ENCODE measurements around the gene PMM2.

The PMM2 gene

DNA sequence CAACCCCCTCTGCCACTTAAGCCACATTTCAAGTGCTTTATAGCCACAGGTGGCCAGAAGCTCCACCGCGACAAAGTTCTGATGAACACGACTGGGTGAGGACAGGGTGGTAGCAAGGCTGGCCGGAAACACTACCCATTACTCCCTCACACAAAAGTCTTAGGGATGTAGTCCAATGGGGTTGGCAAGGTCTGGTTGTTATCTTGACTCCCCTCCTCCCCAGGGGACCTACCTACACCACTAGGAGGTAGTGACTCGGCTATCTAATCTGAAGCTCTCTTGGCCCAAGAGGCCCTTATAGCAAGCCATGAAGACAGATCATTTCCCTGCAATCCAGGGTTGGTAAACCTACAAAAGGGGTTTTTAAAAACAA is 92.9 kb downstream of the PMM2 start:
- no peak for DNase-seq

DNA sequence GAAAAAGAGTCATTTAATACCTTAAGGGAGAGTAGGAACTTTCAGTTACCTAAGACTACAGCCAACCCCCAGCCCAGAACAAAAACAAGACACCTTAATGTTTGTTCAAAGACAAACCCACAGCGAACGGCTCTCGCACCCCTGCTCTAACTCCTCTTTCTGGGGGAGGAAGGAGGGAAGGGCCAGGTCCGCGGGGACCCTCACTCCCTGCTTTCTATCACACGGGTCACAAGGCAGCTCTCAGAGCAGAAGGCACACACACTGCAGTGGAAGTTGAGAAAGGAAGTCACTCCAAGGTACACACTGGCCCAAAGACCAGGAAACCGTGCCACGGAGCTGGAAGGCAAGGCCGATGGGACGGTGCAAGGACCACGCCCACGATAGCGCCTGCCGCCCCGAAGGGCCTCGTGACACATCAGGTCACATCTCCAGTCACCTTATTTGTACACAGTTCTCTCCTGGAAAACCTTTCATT is 94.5 kb downstream of the PMM2 start:
- no peak for DNase-seq

DNA sequence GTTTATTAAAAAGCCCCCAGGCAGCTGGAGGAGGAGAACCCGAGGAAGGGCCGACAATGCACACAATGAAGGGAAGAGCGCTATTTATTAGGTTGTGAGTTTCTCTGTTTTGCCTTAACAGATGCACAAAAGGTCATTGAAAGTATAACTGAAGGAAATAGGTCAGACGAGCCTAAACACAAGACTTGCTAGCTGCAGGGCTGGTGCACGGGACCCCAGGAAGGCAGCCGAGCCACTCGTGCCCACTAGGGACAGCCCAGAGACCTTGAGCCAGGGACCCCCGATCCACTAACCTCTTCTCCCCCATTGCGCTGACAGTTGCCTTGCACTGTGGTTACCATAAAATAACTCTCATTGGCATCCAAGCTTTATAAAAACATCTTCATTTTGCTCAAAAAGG is 95.8 kb downstream of the PMM2 start:
- no peak for DNase-seq

DNA sequence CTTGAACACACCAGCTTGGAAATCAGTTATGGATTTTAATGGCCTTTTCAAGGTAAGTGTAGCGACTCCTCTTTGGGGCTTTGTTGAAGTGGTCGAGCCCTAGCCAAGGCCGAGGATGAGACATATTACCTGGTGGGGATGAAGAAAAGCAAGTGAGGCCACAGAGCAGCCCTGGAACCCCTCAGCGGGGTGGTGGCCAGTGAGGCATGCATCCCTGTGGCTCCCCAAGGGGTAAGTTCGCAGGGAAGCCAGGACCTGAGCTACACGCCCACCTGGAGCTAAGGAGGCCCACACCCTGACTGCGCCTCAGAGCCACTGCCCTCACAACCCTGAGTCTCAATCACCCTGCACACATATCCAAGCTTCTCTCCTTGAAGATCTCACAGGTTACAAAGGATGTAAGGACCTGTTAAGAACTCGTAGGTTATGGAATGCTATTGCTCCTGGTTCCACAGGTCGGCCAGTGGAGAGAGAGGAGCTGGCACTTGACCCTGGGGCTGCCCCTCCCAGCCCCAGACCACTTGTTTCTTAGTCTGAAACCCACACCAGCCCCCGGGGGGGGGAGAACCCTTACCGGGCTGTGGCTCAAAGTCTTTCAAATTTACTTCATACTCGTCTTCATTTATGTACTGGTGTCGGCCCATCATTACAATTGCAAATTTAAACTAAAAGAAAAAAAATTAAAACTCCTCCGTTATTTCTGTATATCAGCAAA is 96.5 kb downstream of the PMM2 start:
- DNase-seq, result no peak

DNA sequence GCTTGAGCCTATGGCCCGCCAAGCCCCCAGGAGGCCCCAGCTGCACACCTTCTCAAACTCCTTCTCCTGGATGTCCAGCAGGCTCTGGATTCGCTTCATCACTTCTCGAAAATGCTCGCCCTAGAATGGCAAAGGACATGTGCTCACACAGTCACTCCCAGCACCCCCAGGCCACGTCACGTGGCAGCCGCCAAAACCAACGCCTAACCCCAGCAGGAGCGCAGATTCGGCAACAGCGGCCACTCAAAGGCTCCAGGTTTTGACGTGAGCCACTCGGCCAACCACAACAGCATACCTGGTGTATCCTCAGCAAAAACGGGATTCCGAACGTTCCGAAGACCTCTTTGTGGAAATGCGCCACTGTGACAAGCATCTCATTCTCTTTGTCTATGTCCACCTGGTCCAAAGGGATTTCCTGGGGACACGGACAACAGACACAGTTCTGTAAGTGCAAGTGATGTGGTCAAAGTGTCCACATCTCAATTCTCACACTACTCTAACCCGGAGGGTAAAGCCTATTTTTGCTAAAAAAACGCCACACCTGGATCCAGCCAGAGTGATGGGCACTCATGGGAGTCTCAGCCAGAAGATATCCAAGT is 97.2 kb downstream of the PMM2 start:
- no peak for DNase-seq

DNA sequence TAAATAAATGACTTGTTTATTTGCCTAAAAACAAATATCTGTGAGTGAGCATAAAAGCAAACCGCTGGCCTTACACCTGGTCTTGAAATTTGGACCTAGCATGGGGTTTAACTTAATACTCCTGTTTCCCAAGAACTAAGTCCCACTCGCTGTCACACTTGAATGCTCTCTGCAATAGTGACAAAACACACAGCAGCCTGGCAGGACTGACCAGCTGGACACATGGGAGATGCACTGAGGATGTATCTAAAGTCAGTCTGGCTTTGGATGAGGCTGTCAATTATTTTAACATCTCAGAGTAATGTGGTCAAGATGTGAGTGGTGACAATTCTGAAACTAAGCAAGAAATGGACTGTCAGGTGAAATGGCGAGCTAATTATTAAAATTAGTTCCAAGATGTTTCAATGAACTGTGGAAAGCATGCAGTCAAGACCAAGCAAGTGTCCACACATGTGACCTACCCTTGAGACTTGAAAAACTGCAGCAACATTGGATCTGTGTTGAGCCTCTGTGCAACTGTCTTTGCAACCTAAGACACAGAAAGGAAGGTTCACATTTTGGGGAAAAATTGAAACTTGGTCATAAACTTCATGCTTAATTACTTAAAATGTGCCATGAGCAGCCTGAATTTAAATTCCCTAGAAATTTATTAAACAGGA is 101.2 kb downstream of the PMM2 start:
- DNase-seq, result no peak
